HepG2 (cell line): ENCODE results near the gene DNAH8. TPM values are rescaled to one million over a fixed set of nuclear protein-coding genes. Genes with fewer than 3 reads are reported as not detected.

Experiments used
- ATAC-seq: fragments of 200-7000 bp; cut with Tn5 transposase; 3 replicates; pipeline ENCODE4 v1.9.1; 2020; ENCODE audit warnings: mild to moderate bottlenecking, moderate library complexity
- BruUV-seq: library from RNA; stranded (reverse); fragments of 400-500 nt; replicated peaks from 2 replicates; lab custom pipeline; 2021; lab: Mats Ljungman, UMichigan
- CTCF ChIA-PET: fragments of 300-600 bp; formaldehyde crosslinking; extraction: SDS; loops from one replicate; lab custom pipeline; 2021; ENCODE audit warnings: low total read pairs, inconsistent platforms, low intra/inter-chr PET ratio; lab: Yijun Ruan, JAX
- POLR2A ChIA-PET: fragments of 350-600 bp; sonication (Branson Sonifier 250); formaldehyde crosslinking; loops from one replicate; lab custom pipeline; 2020; ENCODE audit warnings: antibody characterized with exemption, inconsistent platforms; lab: Yijun Ruan, JAX
- DNase-seq: peaks from one replicate; pipeline ENCODE4 v3.0.0-alpha.2; 2015; ENCODE audit warnings: low spot score
- FAIRE-seq: peaks from 3 replicates; lab custom pipeline; 2011; peaks lifted over from hg19 to GRCh38; lab: Jason Lieb, UNC
- H2AFZ ChIP-seq: one replicate; pipeline ENCODE4 v1.6.1; 2011; ENCODE audit warnings: low read length, inconsistent platforms
- H3K27ac ChIP-seq: fragments of 300-600 bp; 3 replicates; pipeline ENCODE4 v1.8.0; 2011; ENCODE audit warnings: mixed run types, mild to moderate bottlenecking, mixed read lengths, low read length, inconsistent platforms; ENCODE audit not compliant: insufficient read depth; ENCODE audit errors: extremely low read length
- H3K27me3 ChIP-seq, 2 experiments: fragments of 200-600 bp in 1 of 2; 2 replicates in 1 of 2; 3 replicates in 1 of 2; pipeline versions ENCODE4 v1.6.0 to v1.8.0; 2011; ENCODE audit warnings: low read length in 2 of 2, mild to moderate bottlenecking in 2 of 2, moderate library complexity in 2 of 2, inconsistent platforms in 1 of 2; ENCODE audit not compliant: insufficient read depth in 2 of 2, control insufficient read depth in 1 of 2
- H3K36me3 ChIP-seq, 2 experiments: fragments of 200-600 bp in 1 of 2; replicated peaks in 1 of 2; 2 replicates in 1 of 2; 3 replicates in 1 of 2; pipeline versions ENCODE4 v1.5.1 to v1.8.0; 2011; ENCODE audit warnings: low read length in 2 of 2, inconsistent platforms in 1 of 2; ENCODE audit not compliant: insufficient read depth in 2 of 2, control insufficient read depth in 1 of 2
- H3K4me1 ChIP-seq: 2 replicates; pipeline ENCODE4 v1.5.1; 2012; ENCODE audit warnings: low read length, inconsistent platforms; ENCODE audit not compliant: insufficient read depth
- H3K4me2 ChIP-seq: 2 replicates; pipeline ENCODE4 v1.6.0; 2011; ENCODE audit warnings: low read depth, low read length, inconsistent platforms
- H3K4me3 ChIP-seq, 3 experiments: fragments of 200-600 bp in 1 of 3; sonication (generic), shearing (Covaris generic) in 1 of 3; replicated peaks in 1 of 3; 2 replicates each; pipeline ENCODE4 v1.5.1; 2011 to 2016; ENCODE audit warnings: low read length in 3 of 3, inconsistent platforms in 2 of 3, low read depth in 2 of 3, mild to moderate bottlenecking in 2 of 3, control low read depth in 1 of 3, mixed read lengths in 1 of 3; ENCODE audit not compliant: insufficient read depth in 1 of 3
- H3K79me2 ChIP-seq: one replicate; pipeline ENCODE4 v1.6.1; 2011; ENCODE audit warnings: low read length, inconsistent platforms; ENCODE audit not compliant: insufficient read depth
- H3K9ac ChIP-seq: 2 replicates; pipeline ENCODE4 v1.6.0; 2011; ENCODE audit warnings: mild to moderate bottlenecking, low read depth, low read length, inconsistent platforms; ENCODE audit not compliant: insufficient read depth
- H3K9me3 ChIP-seq: 2 replicates; pipeline ENCODE4 v1.5.1; 2012; ENCODE audit warnings: mild to moderate bottlenecking, low read length
- H4K20me1 ChIP-seq: 2 replicates; pipeline ENCODE4 v1.6.0; 2011; ENCODE audit warnings: inconsistent platforms, mild to moderate bottlenecking, low read length, moderate library complexity; ENCODE audit not compliant: insufficient read depth
- CEBPZ ChIP-seq: IDR thresholded peaks from 2 replicates; pipeline ENCODE4 v1.6.1; 2012; ENCODE audit warnings: low read length, improper control_type of control experiment
- HNF1B ChIP-seq: sonication (generic); formaldehyde crosslinking; IDR thresholded peaks from 2 replicates; pipeline ENCODE4 v1.5.1; 2020; ENCODE audit warnings: mild to moderate bottlenecking, moderate library complexity, missing genetic modification reagents
- HNRNPK ChIP-seq: fragments of 200-400 bp; formaldehyde crosslinking; IDR thresholded peaks from 2 replicates; pipeline ENCODE4 v1.6.1; 2018; ENCODE audit warnings: low read length, low read depth, moderate library complexity, mild to moderate bottlenecking; ENCODE audit not compliant: poor library complexity, severe bottlenecking
- PRDM15 ChIP-seq: sonication (generic); formaldehyde crosslinking; IDR thresholded peaks from 2 replicates; pipeline ENCODE4 v1.4.0; 2020; ENCODE audit warnings: missing genetic modification reagents
- SYNCRIP ChIP-seq: fragments of 200-400 bp; formaldehyde crosslinking; IDR thresholded peaks from 2 replicates; pipeline ENCODE4 v1.6.1; 2018; ENCODE audit warnings: mild to moderate bottlenecking, low read depth, low read length; ENCODE audit not compliant: insufficient read depth
- ZFP36L1 ChIP-seq: sonication (generic); formaldehyde crosslinking; IDR thresholded peaks from 2 replicates; pipeline ENCODE4 v1.8.0; 2022; ENCODE audit warnings: mild to moderate bottlenecking, missing genetic modification reagents, moderate library complexity
- ZNF766 ChIP-seq: sonication (generic); formaldehyde crosslinking; IDR thresholded peaks from 2 replicates; pipeline ENCODE4 v1.5.0; 2020; ENCODE audit warnings: missing genetic modification reagents, borderline replicate concordance
- WGBS: methylation state at CpG from one replicate; pipeline ENCODE4 v1.1.6; 2017; ENCODE audit warnings: low lambda C conversion rate; 5-methylcytosine and 5-hydroxymethylcytosine counted together
- in situ Hi-C: cut with HindIII; loops from 2 replicates; pipeline ENCODE4 v1.10.0; 2017; ENCODE audit warnings: low pct_unique_long_range_greater_than_20kb; ENCODE audit not compliant: extremely low pct_ligation_motif_present
- intact Hi-C: fragments of 100-400 bp; cut with micrococcal nuclease; formaldehyde crosslinking; loops from one replicate; pipeline ENCODE4 v1.10.0; 2022; ENCODE audit not compliant: unreplicated experiment
- polyA plus RNA-seq, 8 experiments: library from polyadenylated mRNA; depleted of rRNA in 3 of 8; stranded (reverse) in 7 of 8; unstranded in 1 of 8; fragments of >200 nt; fragmentation: Illumina TruSeq in 4 of 8; extraction: Trizol in 4 of 8; gene quantifications; 2 replicates each; pipeline versions ENCODE4 v1.2.1 to v1.2.3, GENCODE V29; 2011 to 2016; ENCODE audit warnings: low read depth in 4 of 8, missing spikeins in 1 of 8, mixed read lengths in 1 of 8; ENCODE audit not compliant: insufficient read depth in 1 of 8
- total RNA-seq, 5 experiments: library from RNA; depleted of rRNA; stranded (reverse); fragments of >200 nt; fragmentation: Illumina TruSeq; extraction: Trizol; gene quantifications; 2 replicates each; pipeline ENCODE4 v1.2.3, GENCODE V29; 2016; ENCODE audit warnings: low read depth in 1 of 5

Gene DNAH8
- total and polyA plus RNA-seq, 2 of the 13 experiments (the other 11 are each of a cell fraction or from before 2014, with no cell fraction given): not detected

- Histone ChIP-seq H4K20me1 (no peaks in the 10 kb centered on the region), H3K36me3 (no peaks in the 10 kb centered on the region), H3K4me2 (no peak overlapping the region), H3K4me3 (no peak overlapping the region), H3K27ac (no peak overlapping the region), H3K79me2 (no peaks in the 10 kb centered on the region), H3K4me1 (no peaks in the 10 kb centered on the region), H3K9me3 (no peaks in the 10 kb centered on the region), H2AFZ (no peak overlapping the region), H3K9ac (no peak overlapping the region), H3K27me3 (peaks cover 0 to 7% of the 10 kb centered on the region in 2 experiments; a peak in 1 of 5 replicates)
- BruUV-seq: no TSS peak
- in situ Hi-C loops: no loop called here
- POLR2A ChIA-PET: no interaction called here
- DNase-seq (no peak), FAIRE-seq (no peak), ATAC-seq (no peak)
- TF ChIP-seq PRDM15 (CRISPR knock-in tag) (no peak), HNRNPK (peak; percentile 95)
- intact Hi-C loops: no loop called here
- CTCF ChIA-PET: no interaction called here
- 9% methylated on average over 1 of the region's 1 CpG for WGBS
These were observed 229.7 kb downstream of the DNAH8 start for GRCh38 chr6:38944655-38945279.

GRCh38 chr6:38955861-38956260 lies 240.8 kb downstream of the DNAH8 start:
- in situ Hi-C loops: no loop called here
- H3K9ac ChIP-seq: no peak overlapping the region
- no peak overlapping the region for H3K4me2 ChIP-seq
- no TSS peak for BruUV-seq
- H3K4me3 ChIP-seq: no peak overlapping the region
- no peak overlapping the region for H2AFZ ChIP-seq
- no peaks in the 10 kb centered on the region for H3K4me1 ChIP-seq
- 27% methylated on average over 2 of the region's 2 CpGs for whole genome bisulfite sequencing
- FAIRE-seq: no peak
- no peak for ATAC-seq
- H3K9me3 ChIP-seq: no peaks in the 10 kb centered on the region
- peaks cover 3% of the 10 kb centered on the region in 2 experiments; a peak in 3 of 5 replicates for H3K27me3 ChIP-seq
- H3K79me2 ChIP-seq: no peaks in the 10 kb centered on the region
- DNase-seq: no peak
- ChIA-PET CTCF (no interaction called here), POLR2A (no interaction called here)
- no peaks in the 10 kb centered on the region for H3K36me3 ChIP-seq
- no peaks in the 10 kb centered on the region for H4K20me1 ChIP-seq
- no peak overlapping the region for H3K27ac ChIP-seq
- intact Hi-C loops: no loop called here
- TF ChIP-seq ZFP36L1 (CRISPR knock-in tag) (no peak), SYNCRIP (no peak), HNF1B (CRISPR knock-in tag) (no peak), ZNF766 (CRISPR knock-in tag) (no peak), CEBPZ (no peak)
